HEK293 (cell line): ENCODE measurements around the gene AKT3.

ENCODE experiments used
- OSR2 ChIP-seq: fragments of 450-650 bp; formaldehyde crosslinking; IDR thresholded peaks from 2 replicates; pipeline ENCODE4 v1.5.1; 2016; ENCODE audit warnings: missing biosample characterization, missing genetic modification characterization
- ZNF114 ChIP-seq: fragments of 450-650 bp; formaldehyde crosslinking; IDR thresholded peaks from 2 replicates; pipeline ENCODE4 v1.5.0; 2017; ENCODE audit warnings: missing biosample characterization, missing genetic modification characterization
- ZNF792 ChIP-seq: fragments of 450-650 bp; formaldehyde crosslinking; IDR thresholded peaks from 2 replicates; pipeline ENCODE4 v1.5.1; 2016; ENCODE audit warnings: missing biosample characterization, missing genetic modification characterization
- TF ChIP-seq, protein P1 (sequence below): fragments of 450-650 bp; formaldehyde crosslinking; IDR thresholded peaks from 2 replicates; pipeline ENCODE4 v1.5.1; 2016; ENCODE audit warnings: missing biosample characterization, missing genetic modification characterization
- TF ChIP-seq, protein P2 (sequence below): fragments of 450-650 bp; formaldehyde crosslinking; conservative IDR thresholded peaks from 2 replicates; pipeline ENCODE4 v1.5.1; 2016; ENCODE audit warnings: low read depth, missing biosample characterization, missing genetic modification characterization
- TF ChIP-seq, protein P3 (sequence below): sonication (generic); formaldehyde crosslinking; IDR thresholded peaks from 2 replicates; pipeline ENCODE4 v1.8.1; 2022; ENCODE audit warnings: mild to moderate bottlenecking, moderate library complexity, missing genetic modification reagents

DNA sequence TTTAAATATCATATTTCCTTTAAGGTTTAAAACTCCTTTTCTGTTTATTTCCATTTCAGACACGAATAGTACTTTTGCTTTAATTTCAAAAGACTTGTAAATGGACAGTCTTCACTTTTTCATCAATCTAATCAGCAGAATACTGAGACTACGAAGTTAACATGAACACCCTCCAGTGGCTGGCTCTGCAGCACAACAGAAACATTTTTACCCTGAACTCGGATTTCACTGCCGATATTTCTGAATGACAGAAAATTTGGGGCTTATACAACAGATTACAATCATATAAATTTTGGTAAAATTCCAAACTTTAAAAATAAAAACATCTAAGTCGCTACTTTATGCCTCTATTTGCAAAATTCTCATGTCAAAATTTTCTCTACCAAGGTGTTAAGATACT, 86.2 kb downstream of the AKT3 start:
- TF ChIP-seq OSR2 (tag by site-specific recombination) (no peak), ZNF792 (tag by site-specific recombination) (no peak), ZNF114 (tag by site-specific recombination) (no peak)
- TF ChIP-seq, protein P1, sequence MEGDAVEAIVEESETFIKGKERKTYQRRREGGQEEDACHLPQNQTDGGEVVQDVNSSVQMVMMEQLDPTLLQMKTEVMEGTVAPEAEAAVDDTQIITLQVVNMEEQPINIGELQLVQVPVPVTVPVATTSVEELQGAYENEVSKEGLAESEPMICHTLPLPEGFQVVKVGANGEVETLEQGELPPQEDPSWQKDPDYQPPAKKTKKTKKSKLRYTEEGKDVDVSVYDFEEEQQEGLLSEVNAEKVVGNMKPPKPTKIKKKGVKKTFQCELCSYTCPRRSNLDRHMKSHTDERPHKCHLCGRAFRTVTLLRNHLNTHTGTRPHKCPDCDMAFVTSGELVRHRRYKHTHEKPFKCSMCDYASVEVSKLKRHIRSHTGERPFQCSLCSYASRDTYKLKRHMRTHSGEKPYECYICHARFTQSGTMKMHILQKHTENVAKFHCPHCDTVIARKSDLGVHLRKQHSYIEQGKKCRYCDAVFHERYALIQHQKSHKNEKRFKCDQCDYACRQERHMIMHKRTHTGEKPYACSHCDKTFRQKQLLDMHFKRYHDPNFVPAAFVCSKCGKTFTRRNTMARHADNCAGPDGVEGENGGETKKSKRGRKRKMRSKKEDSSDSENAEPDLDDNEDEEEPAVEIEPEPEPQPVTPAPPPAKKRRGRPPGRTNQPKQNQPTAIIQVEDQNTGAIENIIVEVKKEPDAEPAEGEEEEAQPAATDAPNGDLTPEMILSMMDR = no peak
- TF ChIP-seq, protein P2, sequence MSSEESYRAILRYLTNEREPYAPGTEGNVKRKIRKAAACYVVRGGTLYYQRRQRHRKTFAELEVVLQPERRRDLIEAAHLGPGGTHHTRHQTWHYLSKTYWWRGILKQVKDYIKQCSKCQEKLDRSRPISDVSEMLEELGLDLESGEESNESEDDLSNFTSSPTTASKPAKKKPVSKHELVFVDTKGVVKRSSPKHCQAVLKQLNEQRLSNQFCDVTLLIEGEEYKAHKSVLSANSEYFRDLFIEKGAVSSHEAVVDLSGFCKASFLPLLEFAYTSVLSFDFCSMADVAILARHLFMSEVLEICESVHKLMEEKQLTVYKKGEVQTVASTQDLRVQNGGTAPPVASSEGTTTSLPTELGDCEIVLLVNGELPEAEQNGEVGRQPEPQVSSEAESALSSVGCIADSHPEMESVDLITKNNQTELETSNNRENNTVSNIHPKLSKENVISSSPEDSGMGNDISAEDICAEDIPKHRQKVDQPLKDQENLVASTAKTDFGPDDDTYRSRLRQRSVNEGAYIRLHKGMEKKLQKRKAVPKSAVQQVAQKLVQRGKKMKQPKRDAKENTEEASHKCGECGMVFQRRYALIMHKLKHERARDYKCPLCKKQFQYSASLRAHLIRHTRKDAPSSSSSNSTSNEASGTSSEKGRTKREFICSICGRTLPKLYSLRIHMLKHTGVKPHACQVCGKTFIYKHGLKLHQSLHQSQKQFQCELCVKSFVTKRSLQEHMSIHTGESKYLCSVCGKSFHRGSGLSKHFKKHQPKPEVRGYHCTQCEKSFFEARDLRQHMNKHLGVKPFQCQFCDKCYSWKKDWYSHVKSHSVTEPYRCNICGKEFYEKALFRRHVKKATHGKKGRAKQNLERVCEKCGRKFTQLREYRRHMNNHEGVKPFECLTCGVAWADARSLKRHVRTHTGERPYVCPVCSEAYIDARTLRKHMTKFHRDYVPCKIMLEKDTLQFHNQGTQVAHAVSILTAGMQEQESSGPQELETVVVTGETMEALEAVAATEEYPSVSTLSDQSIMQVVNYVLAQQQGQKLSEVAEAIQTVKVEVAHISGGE (tag by site-specific recombination) = no peak
- TF ChIP-seq, protein P3, sequence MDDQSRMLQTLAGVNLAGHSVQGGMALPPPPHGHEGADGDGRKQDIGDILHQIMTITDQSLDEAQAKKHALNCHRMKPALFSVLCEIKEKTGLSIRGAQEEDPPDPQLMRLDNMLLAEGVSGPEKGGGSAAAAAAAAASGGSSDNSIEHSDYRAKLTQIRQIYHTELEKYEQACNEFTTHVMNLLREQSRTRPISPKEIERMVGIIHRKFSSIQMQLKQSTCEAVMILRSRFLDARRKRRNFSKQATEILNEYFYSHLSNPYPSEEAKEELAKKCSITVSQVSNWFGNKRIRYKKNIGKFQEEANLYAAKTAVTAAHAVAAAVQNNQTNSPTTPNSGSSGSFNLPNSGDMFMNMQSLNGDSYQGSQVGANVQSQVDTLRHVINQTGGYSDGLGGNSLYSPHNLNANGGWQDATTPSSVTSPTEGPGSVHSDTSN (CRISPR knock-in tag) = no peak
